ENCODE results near the gene C2orf81. TPM values are rescaled to one million over a fixed set of nuclear protein-coding genes. Genes with fewer than 3 reads are reported as not detected.

Gene C2orf81
- polyA plus RNA-seq, 1 of the 3 experiments (the other 2 are of a cell fraction) = 2.5 TPM

DNA sequence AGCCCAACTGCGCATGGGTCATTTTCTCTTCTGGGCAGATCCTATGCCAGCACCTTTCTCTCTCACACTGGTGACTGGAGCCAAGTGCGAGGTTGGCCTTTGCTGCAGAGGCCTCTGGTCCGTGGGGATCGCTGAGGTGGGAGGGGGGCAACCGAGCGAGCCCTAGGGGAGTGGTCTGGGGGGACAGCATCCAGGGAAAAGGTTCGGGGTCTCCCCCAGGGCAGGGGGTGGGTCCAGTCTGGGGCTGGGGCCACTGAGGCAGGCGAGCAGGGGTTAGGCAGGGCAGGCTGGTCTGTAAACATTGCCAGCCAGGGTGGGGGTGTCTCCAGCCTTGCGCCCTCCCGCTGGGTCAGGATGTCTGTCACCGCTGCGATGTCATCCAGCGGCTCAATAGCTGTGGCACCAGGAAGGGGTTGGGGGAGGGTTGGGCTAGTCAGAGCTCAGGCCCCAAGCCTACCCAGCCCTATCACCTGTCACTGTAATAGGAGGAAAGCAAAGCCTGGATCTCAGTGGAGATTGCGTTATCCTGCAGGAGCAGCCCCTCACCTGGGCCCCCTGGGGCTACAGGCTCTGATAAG is 4.9 kb upstream of the C2orf81 start:
- TF ChIP-seq, protein P1, sequence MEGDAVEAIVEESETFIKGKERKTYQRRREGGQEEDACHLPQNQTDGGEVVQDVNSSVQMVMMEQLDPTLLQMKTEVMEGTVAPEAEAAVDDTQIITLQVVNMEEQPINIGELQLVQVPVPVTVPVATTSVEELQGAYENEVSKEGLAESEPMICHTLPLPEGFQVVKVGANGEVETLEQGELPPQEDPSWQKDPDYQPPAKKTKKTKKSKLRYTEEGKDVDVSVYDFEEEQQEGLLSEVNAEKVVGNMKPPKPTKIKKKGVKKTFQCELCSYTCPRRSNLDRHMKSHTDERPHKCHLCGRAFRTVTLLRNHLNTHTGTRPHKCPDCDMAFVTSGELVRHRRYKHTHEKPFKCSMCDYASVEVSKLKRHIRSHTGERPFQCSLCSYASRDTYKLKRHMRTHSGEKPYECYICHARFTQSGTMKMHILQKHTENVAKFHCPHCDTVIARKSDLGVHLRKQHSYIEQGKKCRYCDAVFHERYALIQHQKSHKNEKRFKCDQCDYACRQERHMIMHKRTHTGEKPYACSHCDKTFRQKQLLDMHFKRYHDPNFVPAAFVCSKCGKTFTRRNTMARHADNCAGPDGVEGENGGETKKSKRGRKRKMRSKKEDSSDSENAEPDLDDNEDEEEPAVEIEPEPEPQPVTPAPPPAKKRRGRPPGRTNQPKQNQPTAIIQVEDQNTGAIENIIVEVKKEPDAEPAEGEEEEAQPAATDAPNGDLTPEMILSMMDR (IDR thresholded peaks at IDR 0.05) = no peak
- TF ChIP-seq CHD2 (IDR thresholded peaks at IDR 0.05; ENCODE audit: low read length, partially characterized antibody) (no peak), FOXJ3 (CRISPR knock-in tag; IDR thresholded peaks at IDR 0.05) (no peak)
- TF ChIP-seq, protein P2, sequence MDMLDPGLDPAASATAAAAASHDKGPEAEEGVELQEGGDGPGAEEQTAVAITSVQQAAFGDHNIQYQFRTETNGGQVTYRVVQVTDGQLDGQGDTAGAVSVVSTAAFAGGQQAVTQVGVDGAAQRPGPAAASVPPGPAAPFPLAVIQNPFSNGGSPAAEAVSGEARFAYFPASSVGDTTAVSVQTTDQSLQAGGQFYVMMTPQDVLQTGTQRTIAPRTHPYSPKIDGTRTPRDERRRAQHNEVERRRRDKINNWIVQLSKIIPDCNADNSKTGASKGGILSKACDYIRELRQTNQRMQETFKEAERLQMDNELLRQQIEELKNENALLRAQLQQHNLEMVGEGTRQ (IDR thresholded peaks at IDR 0.05; ENCODE audit: borderline replicate concordance, low read depth, low read length) = no peak
- H3K27me3 ChIP-seq (ENCODE audit: insufficient read depth) = no peaks in the 10 kb centered on the region
- peaks cover 6 to 47% of the 10 kb centered on the region in 2 experiments for H3K36me3 ChIP-seq (replicated peaks in 1 of 2; ENCODE audit: control insufficient read depth in 1 of 2, insufficient read depth in 2 of 2, low read length in 1 of 2)
- H3K4me3 ChIP-seq (ENCODE audit: low read depth in 2 of 2, low read length in 1 of 2) = no peak overlapping the region
- no peaks in the 10 kb centered on the region for H3K9me2 ChIP-seq
- no peaks in the 10 kb centered on the region for H3K79me2 ChIP-seq (ENCODE audit: insufficient read depth)
- DNase-seq = no peak
- no peaks in the 10 kb centered on the region for H3K9me3 ChIP-seq
- no peak overlapping the region for H3K4me2 ChIP-seq
- no peak overlapping the region for H3K27ac ChIP-seq (ENCODE audit: low read depth in 2 of 2, low read length in 1 of 2)
- no peak overlapping the region for H3K9ac ChIP-seq
- H3F3A ChIP-seq (replicated peaks; ENCODE audit: insufficient read depth) = peaks cover 4% of the 10 kb centered on the region
- CTCF ChIA-PET = no interaction called here
- H2AFZ ChIP-seq (ENCODE audit: low read depth) = no peak overlapping the region
- POLR2A ChIA-PET = interaction anchor here (2.7 kb wide), 1 partner anchor 14 kb away, joined by 15 read pairs; no protein-coding TSS in a partner anchor
- no peaks in the 10 kb centered on the region for H4K20me1 ChIP-seq (ENCODE audit: insufficient read depth)
- peaks cover 0 to 13% of the 10 kb centered on the region in 2 experiments; a peak in 1 of 4 replicates for H3K4me1 ChIP-seq (ENCODE audit: control insufficient read depth in 1 of 2, insufficient read depth in 2 of 2, low read depth in 1 of 2, low read length in 1 of 2)
- 94% methylated on average over 11 of the region's 14 CpGs for WGBS (ENCODE audit: low lambda C conversion rate)

DNA sequence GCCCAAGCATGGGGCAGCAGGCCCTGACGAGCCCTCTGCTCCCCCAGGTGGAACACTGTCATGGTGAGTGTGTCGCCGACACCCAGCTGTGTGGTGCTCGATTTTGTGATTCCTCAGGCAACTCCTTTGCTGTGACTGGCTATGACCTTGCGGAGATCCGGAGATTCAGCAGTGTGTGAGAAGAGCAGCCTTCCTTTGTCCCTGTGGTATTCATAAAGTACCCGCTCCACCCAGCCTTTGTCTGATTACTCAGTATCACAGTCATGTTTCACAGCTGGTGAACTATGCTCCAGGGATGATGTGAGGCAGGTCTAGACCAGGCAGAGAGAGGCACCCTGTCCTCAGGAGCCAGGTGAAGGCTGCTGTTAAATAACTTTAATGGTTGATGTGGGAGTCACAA is 4.1 kb upstream of the C2orf81 start:
- peak; percentile 8 for DNase-seq
- Histone ChIP-seq H3K36me3 (replicated peaks in 1 of 2; ENCODE audit: control insufficient read depth in 1 of 2, insufficient read depth in 2 of 2, low read length in 1 of 2) (peaks cover 6 to 43% of the 10 kb centered on the region in 2 experiments), H3K4me2 (no peak overlapping the region), H2AFZ (ENCODE audit: low read depth) (no peak overlapping the region), H3K27ac (ENCODE audit: low read depth in 2 of 2, low read length in 1 of 2) (no peak overlapping the region), H3K9me3 (no peaks in the 10 kb centered on the region), H3K9ac (no peak overlapping the region), H3K79me2 (ENCODE audit: insufficient read depth) (no peaks in the 10 kb centered on the region), H3K4me3 (ENCODE audit: low read depth in 2 of 2, low read length in 1 of 2) (no peak overlapping the region), H4K20me1 (ENCODE audit: insufficient read depth) (no peaks in the 10 kb centered on the region), H3F3A (replicated peaks; ENCODE audit: insufficient read depth) (peaks cover 8% of the 10 kb centered on the region), H3K9me2 (no peaks in the 10 kb centered on the region), H3K4me1 (ENCODE audit: control insufficient read depth in 1 of 2, insufficient read depth in 2 of 2, low read depth in 1 of 2, low read length in 1 of 2) (peaks cover 0 to 13% of the 10 kb centered on the region in 2 experiments; a peak in 1 of 4 replicates), H3K27me3 (ENCODE audit: insufficient read depth) (no peaks in the 10 kb centered on the region)
- ChIA-PET CTCF (no interaction called here), POLR2A (interaction anchor here (2.7 kb wide), 1 partner anchor 14 kb away, joined by 15 read pairs; no protein-coding TSS in a partner anchor)
- TF ChIP-seq YY1 (IDR thresholded peaks at IDR 0.05; ENCODE audit: low read depth) (no peak), SMC3 (IDR thresholded peaks at IDR 0.05; ENCODE audit: low read depth, low read length) (no peak), POLR2AphosphoS5 (IDR thresholded peaks at IDR 0.05; ENCODE audit: low read depth, low read length) (no peak), RFX5 (IDR thresholded peaks at IDR 0.05; ENCODE audit: low read length) (no peak), FOSL2 (IDR thresholded peaks at IDR 0.05; ENCODE audit: borderline replicate concordance, low read depth) (no peak), SIN3A (IDR thresholded peaks at IDR 0.05; ENCODE audit: borderline replicate concordance, low read depth, low read length) (no peak), TEAD4 (IDR thresholded peaks at IDR 0.05; ENCODE audit: borderline replicate concordance, insufficient read depth) (no peak), RCOR1 (IDR thresholded peaks at IDR 0.05; ENCODE audit: low read length) (no peak), NFIC (IDR thresholded peaks at IDR 0.05; ENCODE audit: borderline replicate concordance) (no peak), TCF12 (IDR thresholded peaks at IDR 0.05) (no peak), RAD21 (IDR thresholded peaks at IDR 0.05; ENCODE audit: low read length) (no peak), REST (IDR thresholded peaks at IDR 0.05; ENCODE audit: low read depth, low read length) (no peak), FOXJ3 (CRISPR knock-in tag; IDR thresholded peaks at IDR 0.05) (no peak), JUND (IDR thresholded peaks at IDR 0.05) (no peak)
- TF ChIP-seq, protein P3, sequence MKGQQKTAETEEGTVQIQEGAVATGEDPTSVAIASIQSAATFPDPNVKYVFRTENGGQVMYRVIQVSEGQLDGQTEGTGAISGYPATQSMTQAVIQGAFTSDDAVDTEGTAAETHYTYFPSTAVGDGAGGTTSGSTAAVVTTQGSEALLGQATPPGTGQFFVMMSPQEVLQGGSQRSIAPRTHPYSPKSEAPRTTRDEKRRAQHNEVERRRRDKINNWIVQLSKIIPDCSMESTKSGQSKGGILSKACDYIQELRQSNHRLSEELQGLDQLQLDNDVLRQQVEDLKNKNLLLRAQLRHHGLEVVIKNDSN (IDR thresholded peaks at IDR 0.05; ENCODE audit: borderline replicate concordance, low read depth) = no peak
- 67% methylated on average over 3 of the region's 7 CpGs for WGBS (ENCODE audit: low lambda C conversion rate)
